AG10803 (cell line): ENCODE data around the gene GRM3.

Experiments used
- DNase-seq: peaks from one replicate; pipeline ENCODE4 v3.0.0; 2010; ENCODE audit warnings: low read depth
- H3K4me3 ChIP-seq: 2 replicates; pipeline ENCODE4 v1.5.1; 2011; ENCODE audit warnings: mild to moderate bottlenecking, low read length, control low read depth
- TF ChIP-seq, protein P1 (sequence below): conservative IDR thresholded peaks from 2 replicates; pipeline ENCODE4 v1.5.1; 2011; ENCODE audit warnings: mild to moderate bottlenecking, low read length, control low read depth, inconsistent platforms

The GRM3 gene

DNA sequence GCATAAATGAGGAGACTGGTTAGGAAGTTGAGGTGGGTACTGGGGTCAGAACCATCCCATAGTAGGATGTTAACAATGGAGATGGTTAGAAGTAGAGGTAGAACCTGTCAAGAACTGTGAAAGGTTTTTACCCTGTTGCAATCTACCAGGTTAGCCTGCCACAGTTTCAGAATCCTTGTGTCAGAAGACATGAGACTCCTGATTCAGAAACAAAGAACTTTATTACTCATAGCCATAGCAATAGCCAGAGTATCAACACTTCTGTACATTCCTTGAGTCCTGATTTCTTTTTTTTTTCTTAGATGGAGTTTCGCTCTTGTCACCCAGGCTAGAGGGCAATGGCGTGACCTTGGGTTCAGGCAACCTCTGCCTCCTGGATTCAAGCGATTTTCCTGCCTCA, 200.9 kb downstream of the GRM3 start:
- no peak overlapping the region for H3K4me3 ChIP-seq
- no peak for DNase-seq
- TF ChIP-seq, protein P1, sequence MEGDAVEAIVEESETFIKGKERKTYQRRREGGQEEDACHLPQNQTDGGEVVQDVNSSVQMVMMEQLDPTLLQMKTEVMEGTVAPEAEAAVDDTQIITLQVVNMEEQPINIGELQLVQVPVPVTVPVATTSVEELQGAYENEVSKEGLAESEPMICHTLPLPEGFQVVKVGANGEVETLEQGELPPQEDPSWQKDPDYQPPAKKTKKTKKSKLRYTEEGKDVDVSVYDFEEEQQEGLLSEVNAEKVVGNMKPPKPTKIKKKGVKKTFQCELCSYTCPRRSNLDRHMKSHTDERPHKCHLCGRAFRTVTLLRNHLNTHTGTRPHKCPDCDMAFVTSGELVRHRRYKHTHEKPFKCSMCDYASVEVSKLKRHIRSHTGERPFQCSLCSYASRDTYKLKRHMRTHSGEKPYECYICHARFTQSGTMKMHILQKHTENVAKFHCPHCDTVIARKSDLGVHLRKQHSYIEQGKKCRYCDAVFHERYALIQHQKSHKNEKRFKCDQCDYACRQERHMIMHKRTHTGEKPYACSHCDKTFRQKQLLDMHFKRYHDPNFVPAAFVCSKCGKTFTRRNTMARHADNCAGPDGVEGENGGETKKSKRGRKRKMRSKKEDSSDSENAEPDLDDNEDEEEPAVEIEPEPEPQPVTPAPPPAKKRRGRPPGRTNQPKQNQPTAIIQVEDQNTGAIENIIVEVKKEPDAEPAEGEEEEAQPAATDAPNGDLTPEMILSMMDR = no peak

DNA sequence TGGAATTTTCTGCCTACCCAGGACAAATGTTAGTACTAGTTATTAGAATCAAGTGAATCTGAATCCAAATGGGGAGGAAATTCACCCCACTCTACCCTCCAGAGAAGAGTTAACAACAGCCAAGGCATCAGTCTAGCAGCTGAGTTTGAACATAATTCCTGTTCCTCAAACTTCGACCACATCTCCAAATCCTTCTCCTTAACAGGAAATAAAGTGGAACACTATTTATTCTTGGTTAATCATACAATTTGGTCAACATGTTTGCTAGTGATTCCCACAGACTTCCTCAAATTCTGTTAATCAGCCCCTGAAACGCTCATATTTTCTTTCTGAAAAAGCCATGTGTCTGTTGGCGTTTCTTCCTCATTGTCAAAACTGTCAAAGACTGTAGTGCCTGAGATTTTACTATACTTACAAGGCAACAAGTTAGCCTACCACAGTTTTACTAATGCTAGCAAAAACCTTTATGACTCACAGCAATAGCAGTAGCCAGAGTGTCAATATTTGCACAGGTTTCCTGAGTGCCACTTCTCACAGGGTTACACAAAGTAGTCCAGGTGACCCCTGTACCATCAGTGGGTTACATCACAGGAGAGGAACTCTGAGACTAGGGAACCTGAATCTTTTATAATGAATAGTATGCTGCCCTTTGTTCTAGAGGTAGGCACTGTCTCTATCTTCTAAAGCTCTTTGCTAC, 202.9 kb downstream of the GRM3 start:
- H3K4me3 ChIP-seq = no peak overlapping the region
- no peak for DNase-seq
- TF ChIP-seq, protein P1 = no peak

DNA sequence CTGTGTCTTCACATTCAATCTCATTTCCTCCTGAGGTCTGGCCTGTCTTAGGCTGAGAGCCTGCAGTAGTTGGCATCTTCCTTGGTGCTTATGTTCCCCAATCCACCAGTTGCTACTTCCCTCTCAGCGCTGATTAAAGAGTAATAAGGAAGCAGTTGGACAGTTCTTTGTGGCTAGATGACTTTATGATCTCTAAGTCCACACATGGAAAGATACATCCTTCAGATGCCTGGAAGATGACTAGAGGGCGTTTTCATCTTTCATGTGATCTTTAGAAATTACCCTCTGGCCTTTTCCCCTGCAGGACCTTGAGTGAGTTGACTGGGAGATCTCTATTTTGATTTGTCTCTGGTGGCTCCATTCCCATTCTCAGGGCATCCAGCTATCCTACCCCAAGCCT, 204.5 kb downstream of the GRM3 start:
- TF ChIP-seq, protein P1 = no peak
- H3K4me3 ChIP-seq = no peak overlapping the region
- DNase-seq = no peak

DNA sequence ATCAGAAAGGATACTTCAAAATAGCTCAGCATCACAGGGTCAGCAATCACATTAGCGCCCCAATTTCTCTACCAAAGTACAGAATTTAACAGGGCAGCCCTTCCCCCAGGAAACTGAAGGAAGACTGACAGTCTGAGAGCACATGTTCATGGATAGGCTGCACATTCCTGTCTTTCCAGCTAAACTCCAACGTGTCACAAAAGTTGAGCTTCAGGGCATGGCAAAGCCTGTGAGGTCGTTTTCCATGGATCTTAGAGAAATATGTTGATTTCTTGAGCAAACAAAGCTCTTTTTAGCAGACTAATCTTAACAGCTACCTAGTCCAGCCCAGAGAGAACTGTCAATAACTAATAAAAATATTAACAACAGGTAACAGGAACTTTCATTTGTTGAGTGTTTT, 207.9 kb downstream of the GRM3 start:
- no peak overlapping the region for H3K4me3 ChIP-seq
- TF ChIP-seq, protein P1 = no peak

DNA sequence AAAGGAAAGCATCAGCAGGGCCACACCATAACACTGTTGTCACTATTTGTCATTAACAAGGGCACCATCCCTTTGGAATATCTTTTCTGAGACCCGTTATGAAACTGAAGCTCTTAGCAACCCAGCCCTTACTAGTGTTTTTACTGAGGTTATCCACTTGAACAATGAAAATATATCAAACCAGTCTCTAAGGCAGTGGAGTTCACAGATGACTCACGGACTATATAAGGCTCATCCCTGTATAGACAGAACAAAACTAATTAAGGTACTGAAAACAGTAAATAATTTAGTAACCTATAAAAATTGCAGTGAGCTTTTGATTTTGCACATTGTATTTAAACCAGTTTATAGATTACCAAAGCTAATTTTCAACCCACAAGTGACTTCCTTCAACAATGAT, 219.7 kb downstream of the GRM3 start:
- DNase-seq = no peak
- TF ChIP-seq, protein P1 = no peak
- H3K4me3 ChIP-seq = no peak overlapping the region

More for the DNA sequence above, 207.9 kb downstream of the GRM3 start:
- no peak for DNase-seq

DNA sequence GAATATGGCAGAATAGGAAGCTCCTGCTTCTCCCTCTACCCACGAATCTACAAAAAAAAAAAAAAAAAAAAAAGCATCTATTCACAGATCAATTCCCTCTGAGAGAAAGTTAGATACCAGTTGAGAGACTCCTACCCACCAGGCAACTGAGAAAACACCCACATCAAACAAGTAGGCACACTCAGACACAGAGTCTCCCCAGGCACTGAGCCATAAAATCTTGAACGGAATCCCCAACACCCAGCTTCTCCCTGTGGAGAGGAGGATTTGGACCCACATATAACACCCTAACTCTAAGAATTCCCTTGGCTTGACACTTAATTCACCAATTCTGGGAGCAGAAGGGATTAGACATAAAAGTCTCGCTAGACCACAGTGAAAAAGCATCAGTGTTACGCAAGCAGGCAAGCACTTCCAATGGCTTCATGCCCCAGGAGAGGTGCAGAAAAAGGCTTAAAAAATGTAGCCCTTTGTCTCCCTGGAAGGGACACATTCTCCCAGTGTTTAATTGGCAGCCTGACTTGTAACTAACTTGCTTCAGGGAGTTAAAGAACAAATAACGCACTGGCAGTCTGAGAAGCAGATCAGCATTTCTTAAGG, 223.6 kb downstream of the GRM3 start:
- TF ChIP-seq, protein P1 = no peak
- no peak overlapping the region for H3K4me3 ChIP-seq
- no peak for DNase-seq

DNA sequence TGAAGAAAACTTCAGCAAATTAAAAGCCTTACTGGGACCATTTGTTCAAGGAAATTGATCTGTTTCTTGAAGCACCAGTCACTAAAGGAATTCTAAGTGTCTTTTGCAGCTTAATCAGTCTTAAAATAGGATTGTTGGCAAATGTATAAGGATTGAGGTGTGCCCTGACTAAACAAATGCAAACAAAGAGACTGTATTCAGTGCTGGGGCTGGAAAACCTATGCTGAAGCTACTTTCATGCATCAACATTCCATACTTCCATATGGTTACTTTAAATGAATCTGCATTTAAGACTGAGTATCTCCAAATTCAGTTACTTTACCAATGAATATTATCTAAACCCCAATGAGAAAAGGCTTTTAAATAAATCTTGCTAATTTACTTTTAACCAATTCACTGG, 232.4 kb downstream of the GRM3 start:
- DNase-seq = no peak
- TF ChIP-seq, protein P1 = no peak

More for the DNA sequence above, 232.4 kb downstream of the GRM3 start:
- H3K4me3 ChIP-seq = no peak overlapping the region
